Central memory CD4-positive, alpha-beta T cell (primary cell): Measurements from ENCODE around the gene PCP2.

ENCODE experiments used
- DNase-seq: peaks from one replicate; pipeline ENCODE4 v3.0.0; 2022
- total RNA-seq, 3 experiments: gene quantifications; one replicate each; lab custom pipeline; 2026; lab: John Stamatoyannopoulos, UW

Gene PCP2
- total RNA-seq = 0.25 to 1.9 (median 1.3) reads per million in 3 experiments

GRCh38 chr19:7633698-7634097 lies at the start of gene PCP2:
PCP2 (minus strand) TSS chr19:7633719; CDS start chr19:7633457, 262 bp downstream.
- no peak for DNase-seq

GRCh38 chr19:7682175-7682855 lies 48.8 kb upstream of the PCP2 start:
- DNase-seq = no peak

GRCh38 chr19:7681340-7682174 lies 48.0 kb upstream of the PCP2 start:
- DNase-seq = peak; percentile 81

- DNase-seq = peak; percentile 85
These were observed 47.3 kb upstream of the PCP2 start, which contains the start of gene TRAPPC5 for GRCh38 chr19:7680606-7681339. TRAPPC5 (plus strand) TSS chr19:7680833; CDS start chr19:7682254, 1,421 bp downstream.

GRCh38 chr19:7679771-7680605 lies 46.5 kb upstream of the PCP2 start:
- DNase-seq = no peak

- peak; percentile 75 for DNase-seq
These were observed 45.6 kb upstream of the PCP2 start for GRCh38 chr19:7678971-7679751.

GRCh38 chr19:7677669-7678311 lies 44.3 kb upstream of the PCP2 start:
- DNase-seq = no peak

GRCh38 chr19:7676854-7677253 lies 43.3 kb upstream of the PCP2 start, which contains the start of gene MCEMP1:
MCEMP1 (plus strand) TSS chr19:7677090; CDS start chr19:7677121, 31 bp downstream.
- DNase-seq = no peak

- DNase-seq = no peak
These were observed 42.9 kb upstream of the PCP2 start for GRCh38 chr19:7676376-7676775.

GRCh38 chr19:7674010-7675005 lies 40.8 kb upstream of the PCP2 start:
- no peak for DNase-seq

GRCh38 chr19:7672522-7672921 lies 39.0 kb upstream of the PCP2 start:
- DNase-seq = no peak

- no peak for DNase-seq
These were observed 37.3 kb upstream of the PCP2 start for GRCh38 chr19:7670790-7671189.

GRCh38 chr19:7670150-7670783 lies 36.7 kb upstream of the PCP2 start:
- no peak for DNase-seq

- no peak for DNase-seq
These were observed 36.1 kb upstream of the PCP2 start for GRCh38 chr19:7669641-7670040.

GRCh38 chr19:7668842-7669241 lies 35.3 kb upstream of the PCP2 start, which contains the start of gene RETN:
RETN (plus strand) TSS chr19:7669049; CDS start chr19:7669327, 278 bp downstream.
- DNase-seq = no peak

- no peak for DNase-seq
These were observed 31.6 kb upstream of the PCP2 start for GRCh38 chr19:7665076-7665475.

GRCh38 chr19:7663706-7664105 lies 30.2 kb upstream of the PCP2 start:
- no peak for DNase-seq

GRCh38 chr19:7662657-7663056 lies 29.1 kb upstream of the PCP2 start:
- no peak for DNase-seq
